GM12878 (cell line): ENCODE measurements around the gene UVRAG.

Source experiments
- BCL11A ChIP-seq: IDR thresholded peaks from 2 replicates; pipeline ENCODE4 v1.6.1; 2011; ENCODE audit warnings: low read depth, low read length
- CHD2 ChIP-seq: IDR thresholded peaks from 2 replicates; pipeline ENCODE4 v1.6.1; 2011; ENCODE audit warnings: low read depth, low read length, improper control_type of control experiment, borderline replicate concordance
- CREB1 ChIP-seq: IDR thresholded peaks from 2 replicates; pipeline ENCODE4 v1.6.1; 2012; ENCODE audit warnings: low read depth, mild to moderate bottlenecking, inconsistent platforms
- CTCF ChIP-seq, 3 experiments: IDR thresholded peaks in 2 of 3; conservative IDR thresholded peaks in 1 of 3; 2 replicates each; pipeline ENCODE4 v1.5.1; 2011; ENCODE audit warnings: low read depth in 3 of 3, low read length in 3 of 3, mild to moderate bottlenecking in 3 of 3, control low read depth in 2 of 3, moderate library complexity in 2 of 3, inconsistent platforms in 1 of 3, mixed read lengths in 1 of 3; ENCODE audit not compliant: control insufficient read depth in 2 of 3, insufficient read depth in 1 of 3; ENCODE audit errors: extremely low read depth in 1 of 3
- E4F1 ChIP-seq: fragments of 450-650 bp; IDR thresholded peaks from 2 replicates; pipeline ENCODE4 v1.6.1; 2018; ENCODE audit warnings: borderline replicate concordance, mild to moderate bottlenecking; ENCODE audit not compliant: partially characterized antibody
- EZH2 ChIP-seq: IDR thresholded peaks from 2 replicates; pipeline ENCODE4 v1.6.1; 2012; ENCODE audit warnings: low read depth, mild to moderate bottlenecking, control low read depth, inconsistent platforms, low read length, borderline replicate concordance; ENCODE audit not compliant: control insufficient read depth
- HDGF ChIP-seq: fragments of 450-650 bp; IDR thresholded peaks from 2 replicates; pipeline ENCODE4 v1.6.1; 2016; ENCODE audit warnings: antibody characterized with exemption
- IKZF1 ChIP-seq: fragments of 450-650 bp; conservative IDR thresholded peaks from 2 replicates; pipeline ENCODE4 v1.6.1; 2017; ENCODE audit warnings: antibody characterized with exemption, mild to moderate bottlenecking
- NBN ChIP-seq: fragments of 450-650 bp; IDR thresholded peaks from 2 replicates; pipeline ENCODE4 v1.6.1; 2016
- POLR2AphosphoS5 ChIP-seq: IDR thresholded peaks from 2 replicates; pipeline ENCODE4 v1.6.1; 2011; ENCODE audit warnings: mild to moderate bottlenecking, low read length, inconsistent platforms
- REST ChIP-seq: IDR thresholded peaks from 2 replicates; pipeline ENCODE4 v1.6.1; 2012; ENCODE audit warnings: mild to moderate bottlenecking, low read depth, low read length
- TCF12 ChIP-seq: IDR thresholded peaks from 2 replicates; pipeline ENCODE4 v1.6.1; 2011; ENCODE audit warnings: low read depth, mild to moderate bottlenecking, low read length
- ZBTB40 ChIP-seq: fragments of 450-650 bp; IDR thresholded peaks from 2 replicates; pipeline ENCODE4 v1.6.1; 2016; ENCODE audit warnings: mild to moderate bottlenecking, moderate library complexity, borderline replicate concordance
- ZNF207 ChIP-seq: fragments of 450-650 bp; IDR thresholded peaks from 2 replicates; pipeline ENCODE4 v1.6.1; 2014; ENCODE audit warnings: antibody characterized with exemption, mild to moderate bottlenecking, borderline replicate concordance

GRCh38 chr11:76164081-76164480, 349.1 kb downstream of the UVRAG start:
- TF ChIP-seq CHD2 (no peak), REST (no peak), BCL11A (no peak), NBN (no peak), HDGF (no peak), CTCF (IDR thresholded peaks at IDR 0.05 in 2 of 3, conservative IDR thresholded peaks at IDR 0.05 in 1 of 3; ENCODE audit: control insufficient read depth in 2 of 3, extremely low read depth in 1 of 3, insufficient read depth in 1 of 3, low read depth in 3 of 3, low read length in 3 of 3) (no peak), EZH2 (no peak), IKZF1 (no peak), ZBTB40 (no peak), E4F1 (no peak), ZNF207 (no peak), TCF12 (no peak), CREB1 (no peak), POLR2AphosphoS5 (no peak)
